Measurements from ENCODE around the gene MROH2A. TPM values are rescaled to one million over a fixed set of nuclear protein-coding genes. Genes with fewer than 3 reads are reported as not detected.

The MROH2A gene
- total RNA-seq, 1 donor from 2014 or later: not detected

- no peak for DNase-seq
These were observed 16.9 kb upstream of the MROH2A start for GRCh38 chr2:233761040-233761769.

GRCh38 chr2:233764264-233764663 is 13.9 kb upstream of the MROH2A start:
- peak; percentile 17 for DNase-seq

GRCh38 chr2:233764761-233765160 is 13.4 kb upstream of the MROH2A start:
- no peak for DNase-seq

GRCh38 chr2:233766416-233766815 is 11.7 kb upstream of the MROH2A start:
- no peak for DNase-seq

GRCh38 chr2:233768076-233768475 is 10.1 kb upstream of the MROH2A start:
- no peak for DNase-seq

GRCh38 chr2:233769260-233769659 is 8.9 kb upstream of the MROH2A start:
- no peak for DNase-seq

GRCh38 chr2:233772153-233772552 is 6.0 kb upstream of the MROH2A start:
- no peak for DNase-seq

GRCh38 chr2:233772583-233772982 is 5.5 kb upstream of the MROH2A start:
- DNase-seq: no peak

GRCh38 chr2:233773854-233774253 is 4.3 kb upstream of the MROH2A start:
- DNase-seq: no peak

GRCh38 chr2:233775414-233775813 is 2.7 kb upstream of the MROH2A start:
- DNase-seq: no peak

- DNase-seq: no peak
These were observed 1.6 kb downstream of the MROH2A start for GRCh38 chr2:233779722-233780121.

- no peak for DNase-seq
These were observed 2.6 kb downstream of the MROH2A start for GRCh38 chr2:233780771-233781170.

GRCh38 chr2:233789554-233789953 is 11.4 kb downstream of the MROH2A start:
- DNase-seq: no peak

- no peak for DNase-seq
These were observed 13.2 kb downstream of the MROH2A start for GRCh38 chr2:233791151-233791882.

- DNase-seq: no peak
These were observed 13.8 kb downstream of the MROH2A start for GRCh38 chr2:233791883-233792329.

- DNase-seq: no peak
These were observed 14.6 kb downstream of the MROH2A start for GRCh38 chr2:233792720-233793119.

GRCh38 chr2:233793465-233794127 is 15.5 kb downstream of the MROH2A start:
- no peak for DNase-seq

GRCh38 chr2:233794128-233794658 is 16.1 kb downstream of the MROH2A start:
- DNase-seq: no peak

- DNase-seq: no peak
These were observed 17.6 kb downstream of the MROH2A start for GRCh38 chr2:233795735-233796171.

GRCh38 chr2:233796254-233796653 is 18.1 kb downstream of the MROH2A start:
- no peak for DNase-seq

- DNase-seq: no peak
These were observed 20.4 kb downstream of the MROH2A start for GRCh38 chr2:233798335-233799086.

GRCh38 chr2:233799087-233799665 is 21.0 kb downstream of the MROH2A start:
- DNase-seq: no peak
